ENCODE measurements around the gene PAK5.

The PAK5 gene

GRCh38 chr20:9574181-9574580 is 264.7 kb downstream of the PAK5 start:
- DNase-seq = no peak

- no peak for DNase-seq
Observed at GRCh38 chr20:9573335-9574151, 265.3 kb downstream of the PAK5 start.

GRCh38 chr20:9572670-9573069 is 266.2 kb downstream of the PAK5 start:
- DNase-seq = no peak

GRCh38 chr20:9571783-9572182 is 267.1 kb downstream of the PAK5 start:
- DNase-seq = no peak

- DNase-seq = no peak
Observed at GRCh38 chr20:9570612-9571011, 268.3 kb downstream of the PAK5 start.

GRCh38 chr20:9566977-9567376 is 271.9 kb downstream of the PAK5 start:
- DNase-seq = no peak

- DNase-seq = no peak
Observed at GRCh38 chr20:9565910-9566550, 272.8 kb downstream of the PAK5 start.

GRCh38 chr20:9557411-9557810 is 281.5 kb downstream of the PAK5 start:
- no peak for DNase-seq

GRCh38 chr20:9555781-9556180 is 283.1 kb downstream of the PAK5 start:
- no peak for DNase-seq

- no peak for DNase-seq
Observed at GRCh38 chr20:9551808-9552550, 286.9 kb downstream of the PAK5 start.

GRCh38 chr20:9550871-9551270 is 288.0 kb downstream of the PAK5 start:
- DNase-seq = no peak

- DNase-seq = no peak
Observed at GRCh38 chr20:9550283-9550682, 288.6 kb downstream of the PAK5 start.

- no peak for DNase-seq
Observed at GRCh38 chr20:9543214-9543613, 295.7 kb downstream of the PAK5 start.

GRCh38 chr20:9535449-9535848 is 303.4 kb downstream of the PAK5 start:
- no peak for DNase-seq

- DNase-seq = no peak
Observed at GRCh38 chr20:9534025-9534424, 304.9 kb downstream of the PAK5 start.

- DNase-seq = no peak
Observed at GRCh38 chr20:9532069-9532838, 306.6 kb downstream of the PAK5 start.

- no peak for DNase-seq
Observed at GRCh38 chr20:9531581-9531980, 307.3 kb downstream of the PAK5 start.

GRCh38 chr20:9523636-9524035 is 315.2 kb downstream of the PAK5 start:
- no peak for DNase-seq

GRCh38 chr20:9520086-9520485 is 318.8 kb downstream of the PAK5 start:
- no peak for DNase-seq

- no peak for DNase-seq
Observed at GRCh38 chr20:9518576-9519175, 320.2 kb downstream of the PAK5 start.

GRCh38 chr20:9517297-9518162 is 321.3 kb downstream of the PAK5 start:
- DNase-seq = no peak

All from RPMI8226 (cell line).